ENCODE data around the gene CHPF2.

DNA sequence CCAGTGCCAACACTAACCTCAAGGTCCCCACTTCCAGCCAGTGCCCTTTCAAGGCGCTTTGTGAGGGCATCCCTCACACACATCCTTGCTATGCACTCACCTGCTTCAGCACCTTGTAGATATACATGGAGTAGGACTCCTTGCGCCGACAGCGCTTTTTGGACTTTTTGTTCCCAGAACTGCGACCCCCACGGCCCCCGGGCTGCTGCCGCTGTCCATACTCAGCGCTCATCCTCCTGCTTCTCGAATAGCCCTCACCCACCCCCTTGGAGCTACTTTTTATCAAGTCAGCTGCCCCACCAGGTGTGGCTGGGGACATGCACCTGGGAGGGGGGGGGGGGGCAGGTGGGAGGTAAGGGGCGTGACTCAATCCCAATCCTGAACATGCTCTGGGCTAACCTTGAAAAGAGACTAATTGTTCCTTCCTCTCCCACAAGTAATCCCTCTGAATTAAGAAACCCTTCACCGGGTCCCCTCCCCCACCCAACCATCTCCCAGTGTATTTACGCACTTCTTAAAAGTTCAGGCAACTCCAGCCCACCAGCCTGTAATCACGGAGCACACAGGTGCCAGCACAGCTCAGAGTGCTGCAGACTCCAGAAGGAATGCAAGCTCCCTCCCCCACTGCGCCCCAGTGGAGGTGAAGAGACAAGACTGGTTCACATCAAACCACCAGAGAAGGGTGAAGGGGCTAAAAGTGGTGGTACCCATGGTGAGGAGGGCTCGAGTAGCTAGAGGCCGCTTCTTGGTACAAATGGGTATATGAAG is 22.0 kb upstream of the CHPF2 start, which contains the start of gene H2BK1:
- TF ChIP-seq, protein P1, sequence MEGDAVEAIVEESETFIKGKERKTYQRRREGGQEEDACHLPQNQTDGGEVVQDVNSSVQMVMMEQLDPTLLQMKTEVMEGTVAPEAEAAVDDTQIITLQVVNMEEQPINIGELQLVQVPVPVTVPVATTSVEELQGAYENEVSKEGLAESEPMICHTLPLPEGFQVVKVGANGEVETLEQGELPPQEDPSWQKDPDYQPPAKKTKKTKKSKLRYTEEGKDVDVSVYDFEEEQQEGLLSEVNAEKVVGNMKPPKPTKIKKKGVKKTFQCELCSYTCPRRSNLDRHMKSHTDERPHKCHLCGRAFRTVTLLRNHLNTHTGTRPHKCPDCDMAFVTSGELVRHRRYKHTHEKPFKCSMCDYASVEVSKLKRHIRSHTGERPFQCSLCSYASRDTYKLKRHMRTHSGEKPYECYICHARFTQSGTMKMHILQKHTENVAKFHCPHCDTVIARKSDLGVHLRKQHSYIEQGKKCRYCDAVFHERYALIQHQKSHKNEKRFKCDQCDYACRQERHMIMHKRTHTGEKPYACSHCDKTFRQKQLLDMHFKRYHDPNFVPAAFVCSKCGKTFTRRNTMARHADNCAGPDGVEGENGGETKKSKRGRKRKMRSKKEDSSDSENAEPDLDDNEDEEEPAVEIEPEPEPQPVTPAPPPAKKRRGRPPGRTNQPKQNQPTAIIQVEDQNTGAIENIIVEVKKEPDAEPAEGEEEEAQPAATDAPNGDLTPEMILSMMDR (IDR thresholded peaks at IDR 0.05) = no peak
- no peak for TF ChIP-seq ZFX (IDR thresholded peaks at IDR 0.05; ENCODE audit: borderline replicate concordance)

Data from 22Rv1 (cell line).